Central memory CD4-positive, alpha-beta T cell (primary cell): Measurements from ENCODE around the gene FBN2.
"Not testable (repeated sequence)": the region's sequence is repeated elsewhere in the genome, so short reads cannot be mapped to it uniquely, and the experiment has no call there.

Source experiments
- DNase-seq: peaks from one replicate; pipeline ENCODE4 v3.0.0; 2022

Gene FBN2

DNA sequence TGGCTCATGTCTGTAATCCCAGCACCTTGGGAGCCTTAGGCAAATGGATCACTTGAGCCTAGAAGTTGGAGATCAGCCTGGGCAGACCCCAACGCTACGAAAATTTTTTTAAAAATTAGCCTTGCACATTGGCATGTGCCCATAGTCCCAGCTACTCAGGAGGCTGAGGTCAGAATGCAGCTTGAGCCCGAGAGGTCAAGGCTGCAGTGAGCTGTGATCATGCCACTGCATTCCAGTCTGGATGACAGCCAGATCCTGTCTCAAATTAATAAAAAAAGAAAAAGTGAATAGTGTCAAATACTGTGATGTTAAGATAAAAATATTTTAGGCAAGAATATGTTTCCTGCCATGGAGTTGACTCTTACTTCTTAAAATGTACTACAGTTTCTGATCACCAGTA lies 5.3 kb downstream of the FBN2 start:
- DNase-seq, result no peak

DNA sequence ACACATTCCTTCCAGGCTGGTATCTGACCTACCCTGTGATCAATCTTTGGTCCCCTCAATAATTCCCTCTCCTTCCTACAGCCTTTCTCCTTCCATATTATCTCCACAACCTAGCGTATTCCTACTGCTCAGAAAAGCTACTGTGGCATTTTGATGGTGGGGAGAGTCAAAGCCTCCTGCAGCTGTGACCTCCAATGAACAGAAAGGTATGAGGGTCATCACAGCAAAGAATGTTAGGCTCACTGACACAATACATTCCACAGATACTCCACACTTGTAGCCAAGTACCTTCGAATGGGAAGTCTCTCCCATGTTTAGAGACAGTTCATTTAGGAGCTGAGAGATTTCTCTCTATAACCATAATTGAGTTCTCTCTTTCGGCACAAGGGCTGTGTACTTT lies 5.9 kb downstream of the FBN2 start:
- no peak for DNase-seq

DNA sequence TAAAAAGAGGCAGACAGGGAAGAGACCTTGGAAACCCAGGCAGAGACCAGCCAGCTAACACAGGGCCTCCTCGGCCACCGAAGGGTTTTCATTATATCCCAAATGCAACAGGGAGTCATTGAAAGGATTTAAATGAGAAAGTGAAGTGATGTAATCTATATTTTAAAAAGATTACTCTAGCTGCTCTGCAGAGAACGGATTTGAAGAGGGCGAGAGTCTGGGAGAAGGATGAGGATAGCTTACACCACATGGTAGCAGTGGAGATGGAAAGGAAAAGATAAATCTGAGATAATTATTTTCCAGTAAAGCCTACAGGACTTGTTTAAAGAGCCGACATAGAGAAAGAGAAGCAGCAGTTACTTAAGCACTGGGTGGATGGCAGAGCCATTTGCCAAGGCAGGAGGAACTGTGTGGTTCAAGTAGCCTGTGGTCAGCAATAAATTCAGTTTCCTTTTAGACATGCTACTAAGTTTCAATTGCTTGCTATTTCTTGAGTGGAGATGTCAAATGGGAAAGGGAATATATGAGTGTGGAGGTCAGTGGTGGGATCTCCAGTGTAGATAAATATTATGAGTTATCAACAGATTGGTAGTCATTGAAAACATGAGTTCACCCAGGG lies 9.3 kb downstream of the FBN2 start:
- no peak for DNase-seq

DNA sequence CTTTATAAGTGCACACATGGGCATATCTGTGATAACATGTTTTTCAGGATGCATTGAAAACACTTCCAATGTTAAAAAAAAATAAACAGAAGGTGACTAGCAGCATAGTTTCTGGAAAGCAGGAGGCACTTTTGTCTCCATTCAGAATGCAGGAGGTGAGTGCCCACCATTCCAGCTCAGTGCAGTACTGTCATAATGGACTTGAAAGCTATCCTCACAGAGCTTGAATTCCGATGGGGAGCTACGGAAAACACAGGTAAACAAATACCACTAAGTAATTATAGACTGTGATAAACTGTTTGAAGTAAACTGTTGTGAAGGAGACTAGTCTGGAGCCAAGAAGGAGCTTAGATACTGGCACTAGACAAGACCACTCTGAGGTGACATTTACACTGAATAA lies 9.9 kb downstream of the FBN2 start:
- DNase-seq, result no peak

DNA sequence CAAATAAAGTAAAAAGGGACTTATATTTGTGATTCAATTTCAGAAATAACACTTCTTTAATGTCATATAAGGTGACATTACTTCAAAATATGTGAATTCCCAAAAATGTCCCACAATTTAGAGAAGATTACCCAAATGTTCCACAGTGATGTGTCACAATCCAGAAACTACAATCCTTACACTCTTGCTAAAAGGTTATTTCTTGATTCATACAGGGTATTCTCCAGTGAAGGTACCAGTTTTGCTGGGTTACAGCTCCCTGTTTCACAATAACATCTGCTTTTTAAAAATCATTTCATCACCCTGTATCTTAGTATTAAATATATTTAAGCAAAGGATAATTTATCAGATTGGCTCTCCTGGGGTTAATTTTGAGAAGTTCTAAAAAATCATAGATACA lies 11.0 kb downstream of the FBN2 start:
- no peak for DNase-seq

DNA sequence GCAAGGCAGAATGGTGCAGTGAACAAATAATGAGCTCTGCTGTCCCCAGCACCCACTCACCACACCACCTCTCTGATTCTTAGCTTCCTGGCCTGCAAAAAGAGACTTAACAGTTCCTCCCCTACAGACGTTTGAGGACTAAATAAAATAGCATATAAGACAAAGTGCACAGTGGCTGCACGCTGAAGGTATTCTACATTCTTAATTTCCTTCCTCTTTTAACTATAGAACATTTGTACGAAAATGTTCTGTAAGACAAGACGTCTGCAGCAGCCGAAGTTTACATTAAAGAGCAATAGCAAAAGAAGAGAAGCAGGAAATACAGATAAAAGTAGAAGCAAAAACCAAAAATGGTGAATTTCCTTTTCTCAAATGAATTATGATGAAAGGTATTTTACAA lies 15.7 kb downstream of the FBN2 start:
- DNase-seq, result no peak

DNA sequence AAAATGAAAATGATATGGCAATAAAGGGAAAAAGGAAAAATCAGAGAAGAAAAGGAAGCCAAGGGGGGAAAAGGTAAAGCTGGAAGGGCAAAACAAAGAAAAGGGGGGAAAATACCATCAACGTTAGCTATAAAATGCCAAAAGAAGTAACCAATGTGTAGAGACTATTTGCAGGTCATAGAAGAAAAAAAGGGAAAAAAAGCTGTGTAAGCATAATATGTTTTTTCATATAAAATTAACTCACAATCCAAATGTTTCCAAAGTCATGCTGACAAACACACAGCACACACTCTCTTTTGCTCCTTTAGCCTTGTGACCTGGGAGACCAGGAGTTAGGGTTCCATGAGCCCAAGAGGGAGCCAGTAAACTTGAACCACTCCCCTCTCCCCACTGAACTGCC lies 18.2 kb downstream of the FBN2 start:
- no peak for DNase-seq

DNA sequence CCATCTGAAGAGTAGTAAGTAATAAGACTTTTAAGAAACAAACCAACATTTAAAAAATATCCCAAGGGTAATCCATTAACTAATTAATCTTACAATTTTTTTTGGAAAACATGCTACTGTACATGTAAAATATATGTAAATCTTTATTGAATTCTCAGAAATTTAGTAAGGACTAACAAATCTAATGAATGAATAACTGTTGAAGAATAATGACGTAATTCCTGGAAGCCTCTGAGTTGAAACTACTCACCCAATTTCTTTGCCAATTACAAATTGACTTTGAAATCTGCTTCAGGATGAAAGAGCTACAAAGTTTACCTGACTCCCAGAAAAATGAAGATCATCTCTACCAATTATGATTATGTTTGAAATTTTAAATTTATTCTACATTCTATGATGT lies 21.1 kb downstream of the FBN2 start:
- DNase-seq, result no peak

DNA sequence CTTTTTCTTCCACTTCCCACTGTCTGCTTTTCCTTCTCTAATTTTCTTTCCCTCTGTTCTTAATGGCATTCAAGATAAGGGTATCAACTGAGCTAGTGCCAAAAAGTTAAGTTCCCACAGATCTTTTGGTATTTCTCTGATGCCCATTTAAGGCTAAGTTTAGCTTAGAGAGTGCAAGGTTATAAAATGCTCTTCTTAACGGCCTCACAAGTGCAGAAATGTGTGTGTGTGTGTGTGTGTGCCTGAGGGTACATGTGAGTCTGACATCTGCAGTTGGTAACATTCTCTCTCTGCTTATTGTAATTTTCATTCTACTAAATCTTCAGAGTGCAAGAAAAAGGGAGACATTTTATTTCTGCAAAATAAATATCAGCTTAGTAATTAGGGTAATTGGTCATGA lies 24.2 kb downstream of the FBN2 start:
- no peak for DNase-seq

DNA sequence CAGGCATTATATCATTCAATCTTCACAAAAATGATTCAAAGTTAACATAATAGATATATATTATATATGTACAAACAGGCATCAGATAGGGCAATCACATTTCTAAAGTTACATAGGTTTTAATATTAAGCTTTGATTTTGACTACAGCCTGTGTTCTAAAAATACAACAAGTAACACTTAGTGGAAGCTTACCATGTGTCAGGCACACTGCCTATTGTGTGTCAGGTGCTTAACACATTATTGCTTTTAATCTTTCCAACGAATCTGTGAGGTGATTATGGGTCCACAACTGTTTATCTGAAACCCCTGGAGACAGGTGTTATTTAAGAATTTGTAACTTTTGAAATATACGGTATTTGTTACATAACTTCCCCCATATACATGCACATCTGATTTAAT lies 25.2 kb downstream of the FBN2 start:
- no peak for DNase-seq

DNA sequence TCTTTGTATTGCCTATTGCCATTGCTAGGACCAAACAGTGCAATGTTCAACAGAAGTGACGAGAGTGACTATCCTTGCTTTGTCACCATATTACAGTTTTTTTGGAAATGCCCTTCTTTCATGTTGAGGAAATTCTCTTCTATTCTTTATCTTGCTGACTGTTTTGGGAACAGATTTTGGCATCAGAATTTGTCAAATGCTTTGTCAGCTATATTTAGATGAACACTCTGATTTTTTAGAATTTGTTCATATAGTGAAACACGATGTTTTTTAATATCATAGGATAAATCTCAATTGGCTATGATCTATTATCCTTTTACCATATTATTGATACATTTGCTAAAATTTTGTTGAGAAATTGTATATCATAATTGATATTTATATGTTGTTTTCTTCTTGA lies 31.4 kb downstream of the FBN2 start:
- no peak for DNase-seq

DNA sequence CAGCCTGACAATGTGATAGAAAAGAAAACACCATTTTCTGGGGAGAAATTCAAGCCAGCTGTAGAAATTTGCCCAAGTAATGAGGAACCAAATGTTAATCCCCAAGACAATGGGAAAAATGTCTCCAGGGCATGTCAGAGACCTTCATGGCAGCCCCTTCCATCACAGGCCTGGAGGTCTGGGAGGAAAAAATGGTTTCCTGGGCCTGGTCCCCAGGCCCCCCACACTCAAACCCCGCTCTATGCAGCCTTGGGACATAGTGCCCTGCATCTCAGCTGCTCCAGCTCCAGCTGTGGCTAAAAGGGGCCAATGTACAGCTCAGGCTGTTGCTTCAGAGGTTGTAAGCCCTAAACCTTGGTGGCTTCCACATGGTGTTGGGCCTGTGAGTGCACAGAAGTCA lies 34.3 kb downstream of the FBN2 start:
- not testable (repeated sequence) for DNase-seq

DNA sequence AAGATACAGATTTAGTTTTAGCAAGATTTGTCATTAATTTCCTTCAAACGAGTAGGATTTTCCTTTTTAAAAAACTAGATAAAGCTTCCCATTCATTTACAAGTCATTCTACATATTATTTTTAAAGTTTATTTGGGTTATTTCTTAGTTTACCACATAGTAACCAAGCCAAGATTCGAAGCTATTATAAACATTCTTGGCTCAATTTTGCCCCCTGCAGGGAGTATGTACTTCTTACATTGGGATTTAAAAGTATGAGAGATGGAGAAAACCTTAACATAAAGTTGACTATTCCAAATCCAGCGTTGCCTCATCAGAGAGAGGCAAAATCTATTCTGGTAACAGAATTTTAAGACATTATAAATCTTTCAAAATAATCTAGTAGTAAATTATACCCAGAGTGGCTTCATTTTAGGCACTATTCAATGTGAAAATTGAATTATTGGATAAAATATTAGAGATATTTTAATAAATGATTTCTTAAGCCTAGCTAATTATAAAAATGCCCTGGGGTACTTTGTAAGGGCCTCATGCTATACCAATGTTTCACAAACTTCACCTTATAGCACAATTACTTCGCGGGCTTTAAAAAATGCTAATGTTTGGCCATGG lies 39.1 kb downstream of the FBN2 start:
- no peak for DNase-seq

DNA sequence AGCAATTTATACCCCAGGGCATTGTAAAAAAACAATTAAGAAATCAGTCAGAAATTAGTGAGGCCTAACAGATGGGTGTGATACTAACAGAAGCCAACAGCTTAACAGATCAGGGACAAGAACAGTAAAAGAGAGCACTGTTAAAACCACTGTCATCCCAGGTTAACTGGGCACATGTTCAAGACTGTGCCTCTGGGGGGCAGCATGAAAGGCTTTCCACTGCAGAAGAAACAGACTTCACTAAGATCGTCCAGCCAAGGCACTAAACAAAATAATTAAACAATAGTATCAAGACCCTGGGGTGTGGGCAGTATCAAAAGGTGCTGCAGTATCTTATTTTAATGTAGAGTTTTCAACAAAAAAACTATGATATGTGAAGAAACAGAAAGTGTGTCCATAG lies 43.5 kb downstream of the FBN2 start:
- DNase-seq, result no peak

DNA sequence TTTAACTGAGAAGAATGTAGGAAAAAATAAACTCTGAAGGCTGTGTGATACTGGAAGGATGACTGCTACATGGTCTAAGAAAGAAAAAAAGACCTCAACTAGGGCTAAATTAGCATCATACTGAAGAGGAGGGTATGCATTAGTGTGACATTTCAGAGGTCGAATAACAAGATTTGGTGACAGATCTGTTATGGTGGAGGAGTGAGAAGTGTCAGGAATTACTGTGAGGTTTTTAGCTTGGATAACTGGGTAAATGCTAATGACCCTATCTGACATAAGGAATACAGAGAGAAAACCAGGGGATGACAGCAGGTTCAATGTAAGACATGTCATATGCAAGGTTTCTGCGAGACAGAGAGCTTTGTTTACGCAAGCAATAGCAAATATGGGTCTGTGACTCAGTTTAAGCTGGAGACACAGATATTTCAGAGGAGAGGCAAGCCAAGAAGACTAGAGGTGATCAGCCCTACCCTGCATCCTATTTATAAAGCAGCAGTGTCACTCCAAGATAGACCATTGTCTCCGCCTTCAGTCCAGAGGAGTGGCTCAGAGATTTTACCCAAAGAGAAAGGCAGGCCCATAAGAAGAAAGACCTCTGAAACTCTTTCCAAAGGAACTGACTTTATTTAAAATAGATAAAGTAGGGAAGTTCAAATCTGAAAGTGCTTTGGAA lies 44.3 kb downstream of the FBN2 start:
- no peak for DNase-seq

DNA sequence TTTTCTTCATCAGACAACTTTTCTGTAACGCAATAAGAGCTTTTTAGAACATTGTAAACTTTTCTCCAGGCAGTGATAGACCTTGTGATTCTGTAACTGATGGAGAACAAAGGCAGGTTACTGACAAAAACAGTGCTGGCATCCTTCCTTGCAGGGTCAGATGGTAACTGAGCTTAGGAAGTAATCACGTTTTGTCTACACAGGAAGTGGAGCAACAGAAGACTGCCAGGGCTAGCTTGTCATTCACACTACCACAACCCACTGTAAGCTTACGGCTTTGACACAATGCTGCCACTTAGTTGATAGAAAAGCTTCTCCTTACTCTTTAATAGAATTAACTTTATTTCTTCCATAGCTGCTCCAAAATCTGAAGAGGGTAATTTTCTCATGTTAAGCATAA lies 46.8 kb downstream of the FBN2 start:
- DNase-seq, result no peak

DNA sequence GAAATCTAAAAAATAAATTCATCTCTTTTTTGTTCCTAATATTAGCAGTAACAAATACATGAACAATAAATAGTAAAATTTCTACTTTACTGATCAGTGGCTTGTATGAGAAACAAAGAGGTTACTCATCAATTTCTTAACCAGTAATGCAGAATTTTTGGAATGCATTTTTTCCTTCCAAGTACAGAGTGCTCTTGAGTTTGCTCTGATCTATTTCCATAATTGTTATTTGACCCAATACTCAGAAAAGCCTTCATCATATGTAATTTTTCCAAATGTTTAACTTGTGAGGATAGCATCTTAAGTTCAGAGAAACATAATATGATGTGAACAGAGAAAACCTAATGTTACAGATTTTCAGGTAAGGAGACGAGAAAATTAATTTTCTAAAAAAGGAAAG lies 47.3 kb downstream of the FBN2 start:
- DNase-seq, result no peak

DNA sequence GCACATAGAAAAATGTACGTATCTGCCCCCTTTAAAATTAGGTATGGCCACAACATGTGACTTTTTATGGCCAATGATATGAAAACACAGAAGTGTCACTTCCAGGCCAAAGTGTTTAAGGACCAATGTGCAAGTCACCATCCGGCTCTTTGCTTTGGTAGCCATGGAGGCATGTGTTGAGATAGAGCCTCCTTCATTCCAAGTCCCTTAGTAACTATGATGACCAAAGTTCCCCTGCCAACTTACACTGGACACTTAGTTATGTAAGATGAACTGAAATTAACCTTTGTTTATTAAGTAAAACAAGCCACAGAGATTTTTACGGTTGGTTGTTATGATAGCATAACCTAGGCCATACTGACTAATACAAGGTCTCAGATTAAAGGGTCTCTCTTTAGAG lies 51.0 kb downstream of the FBN2 start:
- DNase-seq, result no peak

DNA sequence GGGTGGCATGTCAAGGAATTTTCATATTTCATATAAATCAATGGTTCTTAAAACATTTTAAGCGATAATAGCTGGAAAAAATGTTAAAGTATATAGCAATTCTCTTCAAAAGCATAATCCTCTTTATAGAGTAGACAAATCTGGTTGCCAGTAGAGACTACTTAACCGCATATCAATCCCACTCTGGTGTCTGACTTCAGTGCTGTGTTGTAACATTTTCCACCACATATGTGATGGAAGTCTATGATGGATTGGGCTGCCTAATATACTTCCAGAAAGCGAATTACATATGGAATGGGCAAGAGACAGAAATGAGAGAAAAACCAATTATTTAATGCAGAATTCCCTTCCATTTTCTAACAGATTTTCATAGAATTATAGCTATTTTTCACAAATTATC lies 54.3 kb downstream of the FBN2 start:
- DNase-seq, result no peak

DNA sequence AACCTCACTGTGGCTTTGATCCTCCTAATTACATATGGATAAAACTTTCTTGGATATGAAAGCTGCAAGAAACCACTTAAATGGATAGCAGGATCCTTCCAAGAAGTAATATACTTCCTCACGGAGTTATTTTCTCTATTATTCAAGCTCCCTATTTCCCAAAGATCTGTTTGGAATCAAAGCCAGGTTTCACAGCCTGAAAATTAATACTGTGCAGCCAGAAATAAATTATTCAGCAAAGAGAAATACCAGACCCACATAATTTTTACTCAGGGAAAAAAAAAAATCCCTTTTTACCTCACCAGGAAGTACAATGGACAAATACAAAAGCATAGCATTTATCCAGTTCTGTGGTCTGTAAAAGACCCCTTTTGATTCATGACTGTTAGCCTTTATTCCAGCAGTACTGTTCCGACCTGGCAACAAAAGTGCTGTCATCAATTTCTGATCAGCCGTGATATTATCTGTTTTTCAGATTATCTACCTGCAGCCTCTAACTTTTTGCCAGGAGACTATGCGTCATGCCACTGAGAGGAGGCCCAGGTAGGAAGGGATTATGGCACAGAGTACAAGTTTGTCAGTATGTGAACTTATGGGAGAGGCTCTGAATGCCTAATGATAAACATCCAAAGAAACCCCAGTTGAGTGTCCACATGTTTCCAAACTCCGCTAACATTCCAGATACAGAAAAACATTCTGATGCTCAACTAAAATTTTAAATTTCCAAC lies 57.0 kb downstream of the FBN2 start:
- DNase-seq, result no peak

DNA sequence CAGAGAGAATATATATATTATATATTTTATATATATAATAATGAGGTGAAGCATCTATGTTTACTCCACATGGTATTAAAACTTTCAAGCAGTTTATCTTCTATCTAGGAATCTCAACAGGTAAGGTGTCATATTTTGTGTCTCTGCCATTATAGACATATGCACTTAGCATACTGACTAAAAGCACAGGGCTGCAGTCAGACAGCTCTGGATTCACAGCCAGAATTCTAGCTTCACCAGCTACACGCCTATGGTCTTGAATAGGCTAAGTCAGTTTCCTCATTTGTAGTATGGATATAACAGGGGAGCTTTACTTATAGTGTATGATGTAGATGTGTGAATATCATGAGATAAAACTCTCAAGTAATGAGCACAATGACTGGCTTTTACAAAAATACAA lies 57.9 kb downstream of the FBN2 start:
- no peak for DNase-seq

DNA sequence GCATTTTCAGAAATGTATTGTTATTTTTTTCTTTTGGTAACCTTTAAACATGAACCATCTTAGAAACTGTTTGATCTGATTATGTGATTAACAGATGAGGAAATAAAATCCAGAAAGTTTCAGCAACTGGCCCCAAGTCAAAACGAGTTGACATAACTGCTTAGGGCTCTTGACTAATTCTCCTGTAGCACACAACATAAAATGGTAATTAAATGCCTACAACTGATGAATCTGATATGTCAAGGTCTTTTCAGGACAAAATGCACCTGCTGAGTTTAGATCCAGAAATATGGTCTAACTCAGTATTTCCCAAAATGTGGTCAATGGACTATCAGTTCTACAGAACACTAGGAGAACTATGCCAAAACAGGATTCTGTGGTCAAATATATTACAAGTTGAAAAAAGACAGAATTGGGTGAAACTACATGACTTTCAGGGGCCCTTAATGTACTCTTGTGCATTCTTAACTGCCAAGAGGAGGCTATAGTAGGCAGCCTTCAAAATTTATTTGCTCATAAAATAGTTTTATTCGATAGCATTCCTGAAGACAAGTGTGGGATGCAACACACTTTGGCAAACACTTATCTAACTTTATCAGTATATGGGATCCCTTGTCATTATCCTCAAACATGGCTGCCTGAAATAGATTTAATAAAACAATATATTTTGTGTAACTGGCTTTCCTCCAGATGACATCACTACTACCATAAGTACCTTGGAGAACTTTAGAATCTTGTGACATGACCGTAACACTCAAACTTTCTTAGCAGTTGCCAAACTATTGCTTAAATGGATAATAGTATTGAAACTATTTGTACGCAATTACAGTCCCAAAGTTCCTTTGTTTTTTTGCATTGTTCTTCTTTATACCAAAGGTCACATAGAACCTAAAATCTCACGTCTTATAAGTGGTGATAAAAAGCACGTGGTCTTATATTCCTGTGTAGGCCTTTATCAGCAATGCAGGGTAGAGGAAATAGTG lies 59.4 kb downstream of the FBN2 start:
- no peak for DNase-seq

DNA sequence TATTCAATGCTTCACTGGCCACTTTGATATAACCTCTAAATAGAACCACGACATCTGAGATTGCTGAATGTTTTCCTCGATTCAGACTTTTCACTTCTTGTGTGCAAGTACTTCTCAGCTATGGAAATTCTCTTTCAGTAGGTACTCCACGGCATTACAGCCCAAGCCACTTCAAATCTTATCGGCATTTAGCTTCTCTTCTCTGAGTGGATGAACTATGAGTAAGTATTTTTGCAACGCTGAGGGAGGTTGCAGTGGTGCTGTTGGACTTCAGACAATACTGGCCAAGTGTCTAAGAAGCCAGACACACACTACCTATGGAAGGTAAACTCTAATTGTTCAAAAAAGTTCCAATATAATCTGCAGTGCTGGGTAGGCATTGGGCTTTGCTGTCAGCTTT lies 60.1 kb downstream of the FBN2 start:
- DNase-seq, result no peak
